ENCODE data around the gene CCDC146. TPM values are rescaled to one million over a fixed set of nuclear protein-coding genes. Genes with fewer than 3 reads are reported as not detected.
"Not testable (repeated sequence)": the region's sequence is repeated elsewhere in the genome, so short reads cannot be mapped to it uniquely, and the experiment has no call there.

Gene CCDC146
- total and polyA plus RNA-seq, 2 donors, result 8.7 to 15.6 TPM

GRCh38 chr7:77128582-77129410, 6.4 kb downstream of the CCDC146 start:
- H3K27me3 ChIP-seq (ENCODE audit: control insufficient read depth in 2 of 2, insufficient read depth in 1 of 2, low read length in 1 of 2); H3K9me3 ChIP-seq (ENCODE audit: control insufficient read depth in 2 of 2, insufficient read depth in 1 of 2, low read length in 1 of 2); H3K36me3 ChIP-seq (ENCODE audit: control insufficient read depth in 2 of 2, insufficient read depth in 2 of 2, low read length in 1 of 2); H3K4me1 ChIP-seq (ENCODE audit: control insufficient read depth in 2 of 2, insufficient read depth in 2 of 2, low read length in 2 of 2); H3K4me3 ChIP-seq (ENCODE audit: low read length in 2 of 2): not testable (repeated sequence)
- peak in 1 of 9 donors; percentile 27 for DNase-seq (ENCODE audit: low read depth in 6 of 9, low spot score in 9 of 9)
- H3K27ac ChIP-seq (ENCODE audit: low read depth in 1 of 2, low read length in 1 of 2), result peak overlapping the region in 1 of 2 donors; percentile 1
- WGBS, result 61% methylated on average over 5 of the region's 7 CpGs

GRCh38 chr7:77131781-77132180, 9.4 kb downstream of the CCDC146 start:
- H3K9me3 ChIP-seq (ENCODE audit: control insufficient read depth in 2 of 2, insufficient read depth in 1 of 2, low read length in 1 of 2); H3K27me3 ChIP-seq (ENCODE audit: control insufficient read depth in 2 of 2, insufficient read depth in 1 of 2, low read length in 1 of 2); H3K36me3 ChIP-seq (ENCODE audit: control insufficient read depth in 2 of 2, insufficient read depth in 2 of 2, low read length in 1 of 2); H3K4me1 ChIP-seq (ENCODE audit: control insufficient read depth in 2 of 2, insufficient read depth in 2 of 2, low read length in 2 of 2); H3K4me3 ChIP-seq (ENCODE audit: low read length in 2 of 2); H3K27ac ChIP-seq (ENCODE audit: low read depth in 1 of 2, low read length in 1 of 2); DNase-seq (ENCODE audit: low read depth in 6 of 9, low spot score in 9 of 9): not testable (repeated sequence)
- WGBS, result 99% methylated on average over 1 of the region's 3 CpGs

DNA sequence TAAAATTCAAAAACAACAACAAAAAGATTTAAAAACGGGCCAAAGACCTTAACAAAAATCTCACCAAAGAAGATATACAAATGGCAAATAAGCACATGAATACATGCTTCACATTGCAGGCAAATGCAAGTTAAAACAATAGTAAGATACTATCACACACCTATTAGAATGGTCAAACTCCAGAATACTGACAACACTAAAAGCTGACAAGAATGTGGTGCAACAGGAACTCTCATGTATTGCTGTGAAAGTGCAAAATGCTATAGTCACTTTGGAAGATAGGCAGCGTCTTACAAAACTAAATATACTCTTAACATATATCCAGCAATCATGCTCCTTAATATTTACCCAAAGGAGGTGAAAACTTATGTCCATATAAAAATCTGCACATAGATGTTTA, 16.3 kb downstream of the CCDC146 start:
- not testable (repeated sequence) for DNase-seq (ENCODE audit: low read depth in 6 of 9, low spot score in 9 of 9); H3K27ac ChIP-seq (ENCODE audit: low read depth in 1 of 2, low read length in 1 of 2); H3K4me1 ChIP-seq (ENCODE audit: control insufficient read depth in 2 of 2, insufficient read depth in 2 of 2, low read length in 2 of 2); H3K4me3 ChIP-seq (ENCODE audit: low read length in 2 of 2); H3K9me3 ChIP-seq (ENCODE audit: control insufficient read depth in 2 of 2, insufficient read depth in 1 of 2, low read length in 1 of 2); H3K27me3 ChIP-seq (ENCODE audit: control insufficient read depth in 2 of 2, insufficient read depth in 1 of 2, low read length in 1 of 2); H3K36me3 ChIP-seq (ENCODE audit: control insufficient read depth in 2 of 2, insufficient read depth in 2 of 2, low read length in 1 of 2)
- WGBS, result 96% methylated on average over 2 of the region's 2 CpGs

DNA sequence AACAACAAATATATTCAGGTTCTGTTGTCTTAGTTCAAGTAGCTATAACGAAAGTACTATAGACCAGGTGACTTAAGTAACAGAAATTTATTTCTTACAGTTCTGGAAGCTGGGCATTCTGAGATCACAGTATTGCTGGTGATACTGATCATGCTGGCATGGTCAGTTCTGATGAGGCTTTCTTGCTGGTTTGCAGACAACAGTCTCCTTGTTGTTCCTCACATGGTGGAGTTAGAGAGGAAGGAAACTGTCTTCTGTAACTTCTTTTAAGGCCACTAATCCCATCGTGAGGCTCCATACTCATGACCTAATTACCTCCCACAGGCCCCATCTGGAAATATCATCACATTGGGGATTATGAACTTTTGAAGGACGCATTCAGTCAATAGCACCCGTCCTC, 17.9 kb downstream of the CCDC146 start:
- not testable (repeated sequence) for H3K4me3 ChIP-seq (ENCODE audit: low read length in 2 of 2); DNase-seq (ENCODE audit: low read depth in 6 of 9, low spot score in 9 of 9); H3K27ac ChIP-seq (ENCODE audit: low read depth in 1 of 2, low read length in 1 of 2); H3K36me3 ChIP-seq (ENCODE audit: control insufficient read depth in 2 of 2, insufficient read depth in 2 of 2, low read length in 1 of 2); H3K9me3 ChIP-seq (ENCODE audit: control insufficient read depth in 2 of 2, insufficient read depth in 1 of 2, low read length in 1 of 2); H3K4me1 ChIP-seq (ENCODE audit: control insufficient read depth in 2 of 2, insufficient read depth in 2 of 2, low read length in 2 of 2); H3K27me3 ChIP-seq (ENCODE audit: control insufficient read depth in 2 of 2, insufficient read depth in 1 of 2, low read length in 1 of 2)
- WGBS, result 82% methylated on average over 2 of the region's 4 CpGs

DNA sequence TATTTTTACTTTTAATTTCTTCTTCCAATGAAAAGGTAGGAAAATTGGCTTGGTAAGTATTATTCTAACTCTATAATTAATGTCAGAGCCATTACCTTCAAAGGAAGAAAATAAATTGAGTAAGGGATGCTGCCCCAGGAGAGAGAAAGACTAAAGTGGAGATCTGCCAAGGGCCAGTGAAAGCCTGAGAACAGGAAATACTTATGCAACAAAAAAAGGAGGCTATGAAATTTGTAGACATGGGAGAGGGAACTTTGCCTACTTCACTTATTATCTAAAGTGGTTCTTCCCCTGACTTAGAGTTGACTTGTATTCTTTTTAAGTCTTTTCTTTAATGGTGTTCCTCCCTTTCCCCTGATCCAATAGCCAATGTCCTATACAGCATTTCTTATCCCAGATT, 29.8 kb downstream of the CCDC146 start:
- not testable (repeated sequence) for H3K36me3 ChIP-seq (ENCODE audit: control insufficient read depth in 2 of 2, insufficient read depth in 2 of 2, low read length in 1 of 2); H3K27ac ChIP-seq (ENCODE audit: low read depth in 1 of 2, low read length in 1 of 2); DNase-seq (ENCODE audit: low read depth in 6 of 9, low spot score in 9 of 9)

DNA sequence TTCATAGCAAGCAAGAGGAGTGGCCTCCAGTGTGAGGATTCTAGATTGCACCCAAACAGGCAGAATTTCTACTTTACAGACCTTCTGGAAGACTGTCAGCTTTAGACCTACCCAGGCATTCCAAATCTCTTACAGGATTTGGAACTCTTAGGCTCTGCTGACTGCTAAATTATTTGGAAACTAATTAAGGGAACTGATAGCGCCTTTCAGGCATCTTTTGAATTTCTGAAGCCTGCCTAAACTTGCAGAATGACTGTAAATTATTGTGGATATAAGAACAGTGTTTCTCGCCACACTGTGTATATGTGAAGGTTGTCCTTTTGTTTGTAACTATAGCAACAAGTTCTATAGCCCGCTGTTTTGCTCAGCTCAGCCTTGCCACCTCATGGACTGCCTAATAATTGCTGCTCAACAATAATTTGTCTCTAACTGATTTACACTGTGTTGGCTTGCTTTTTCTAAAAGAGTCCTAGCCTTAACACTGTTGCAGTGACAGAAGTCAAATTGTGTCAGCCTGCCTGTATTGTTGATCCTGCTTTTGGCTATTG, 32.6 kb downstream of the CCDC146 start:
- H3K27ac ChIP-seq (ENCODE audit: low read depth in 1 of 2, low read length in 1 of 2); H3K36me3 ChIP-seq (ENCODE audit: control insufficient read depth in 2 of 2, insufficient read depth in 2 of 2, low read length in 1 of 2): not testable (repeated sequence)

More for the DNA sequence above, 29.8 kb downstream of the CCDC146 start:
- H3K4me1 ChIP-seq (ENCODE audit: control insufficient read depth in 2 of 2, insufficient read depth in 2 of 2, low read length in 2 of 2); H3K9me3 ChIP-seq (ENCODE audit: control insufficient read depth in 2 of 2, insufficient read depth in 1 of 2, low read length in 1 of 2); H3K27me3 ChIP-seq (ENCODE audit: control insufficient read depth in 2 of 2, insufficient read depth in 1 of 2, low read length in 1 of 2); H3K4me3 ChIP-seq (ENCODE audit: low read length in 2 of 2): not testable (repeated sequence)

GRCh38 chr7:77155601-77156377, 33.4 kb downstream of the CCDC146 start:
- not testable (repeated sequence) for DNase-seq (ENCODE audit: low read depth in 6 of 9, low spot score in 9 of 9)

More for the DNA sequence above, 32.6 kb downstream of the CCDC146 start:
- not testable (repeated sequence) for H3K9me3 ChIP-seq (ENCODE audit: control insufficient read depth in 2 of 2, insufficient read depth in 1 of 2, low read length in 1 of 2); H3K4me1 ChIP-seq (ENCODE audit: control insufficient read depth in 2 of 2, insufficient read depth in 2 of 2, low read length in 2 of 2); H3K27me3 ChIP-seq (ENCODE audit: control insufficient read depth in 2 of 2, insufficient read depth in 1 of 2, low read length in 1 of 2); H3K4me3 ChIP-seq (ENCODE audit: low read length in 2 of 2)
- 78% methylated on average over 3 of the region's 3 CpGs for WGBS
- DNase-seq (ENCODE audit: low read depth in 6 of 9, low spot score in 9 of 9), result peak in 1 of 9 donors; percentile 0

DNA sequence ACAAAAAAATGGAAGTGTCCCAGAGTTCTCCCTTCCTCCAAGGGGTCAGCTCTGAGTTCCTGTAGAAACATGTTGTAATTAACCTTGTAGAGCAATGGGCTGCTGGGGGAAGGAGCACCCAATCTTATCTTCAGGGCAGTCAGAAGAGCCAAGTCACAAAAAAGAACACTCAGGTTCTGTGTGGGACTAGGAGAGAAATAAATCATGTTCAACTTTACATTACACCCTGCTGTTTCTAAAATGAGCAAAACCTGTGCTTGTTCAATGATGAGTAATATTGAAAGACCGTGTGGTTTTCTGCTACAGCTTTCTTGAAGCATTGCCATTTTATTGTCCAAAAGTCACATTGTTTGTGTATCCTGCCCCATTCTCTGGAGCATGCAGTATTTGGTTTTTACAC, 34.6 kb downstream of the CCDC146 start:
- DNase-seq (ENCODE audit: low read depth in 6 of 9, low spot score in 9 of 9); H3K4me1 ChIP-seq (ENCODE audit: control insufficient read depth in 2 of 2, insufficient read depth in 2 of 2, low read length in 2 of 2); H3K27ac ChIP-seq (ENCODE audit: low read depth in 1 of 2, low read length in 1 of 2); H3K4me3 ChIP-seq (ENCODE audit: low read length in 2 of 2); H3K9me3 ChIP-seq (ENCODE audit: control insufficient read depth in 2 of 2, insufficient read depth in 1 of 2, low read length in 1 of 2); H3K36me3 ChIP-seq (ENCODE audit: control insufficient read depth in 2 of 2, insufficient read depth in 2 of 2, low read length in 1 of 2); H3K27me3 ChIP-seq (ENCODE audit: control insufficient read depth in 2 of 2, insufficient read depth in 1 of 2, low read length in 1 of 2): not testable (repeated sequence)
- WGBS, result no CpG with 5 or more reads among the region's 1 CpG

More at GRCh38 chr7:77155601-77156377, 33.4 kb downstream of the CCDC146 start:
- not testable (repeated sequence) for H3K9me3 ChIP-seq (ENCODE audit: control insufficient read depth in 2 of 2, insufficient read depth in 1 of 2, low read length in 1 of 2); H3K27ac ChIP-seq (ENCODE audit: low read depth in 1 of 2, low read length in 1 of 2); H3K4me1 ChIP-seq (ENCODE audit: control insufficient read depth in 2 of 2, insufficient read depth in 2 of 2, low read length in 2 of 2); H3K36me3 ChIP-seq (ENCODE audit: control insufficient read depth in 2 of 2, insufficient read depth in 2 of 2, low read length in 1 of 2); H3K27me3 ChIP-seq (ENCODE audit: control insufficient read depth in 2 of 2, insufficient read depth in 1 of 2, low read length in 1 of 2); H3K4me3 ChIP-seq (ENCODE audit: low read length in 2 of 2)
- WGBS, result 93% methylated on average over 4 of the region's 5 CpGs

- no peaks in the 10 kb centered on the region for H3K27me3 ChIP-seq (ENCODE audit: control insufficient read depth in 2 of 2, insufficient read depth in 1 of 2, low read length in 1 of 2)
- H3K4me3 ChIP-seq (ENCODE audit: low read length in 2 of 2), result no peak overlapping the region
- peak in 1 of 9 donors; percentile 7 for DNase-seq (ENCODE audit: low read depth in 6 of 9, low spot score in 9 of 9)
- 52% methylated on average over 1 of the region's 1 CpG for WGBS
- no peaks in the 10 kb centered on the region for H3K36me3 ChIP-seq (ENCODE audit: control insufficient read depth in 2 of 2, insufficient read depth in 2 of 2, low read length in 1 of 2)
- no peak overlapping the region for H3K27ac ChIP-seq (ENCODE audit: low read depth in 1 of 2, low read length in 1 of 2)
- H3K4me1 ChIP-seq (ENCODE audit: control insufficient read depth in 2 of 2, insufficient read depth in 2 of 2, low read length in 2 of 2), result no peaks in the 10 kb centered on the region
- no peaks in the 10 kb centered on the region for H3K9me3 ChIP-seq (ENCODE audit: control insufficient read depth in 2 of 2, insufficient read depth in 1 of 2, low read length in 1 of 2)
These were observed 35.0 kb downstream of the CCDC146 start for GRCh38 chr7:77157446-77157845.
